ENCODE data around the gene TTC19. TPM values are rescaled to one million over a fixed set of nuclear protein-coding genes. Genes with fewer than 3 reads are reported as not detected.

The TTC19 gene
- total RNA-seq, 1 experiment from 2014 or later = 53.5 TPM

- ChIA-PET POLR2A (ENCODE audit: unreplicated experiment) (interaction anchor here (0.5 kb wide), 1 partner anchor 289 kb away, joined by 4 read pairs; no protein-coding TSS in a partner anchor), CTCF (no interaction called here)
- no TSS peak for BruUV-seq (replicated peaks)
- Histone ChIP-seq H3K9me3 (ENCODE audit: insufficient read depth, low read depth) (no peaks in the 10 kb centered on the region), H3K79me2 (ENCODE audit: low read depth) (no peaks in the 10 kb centered on the region), H3K27ac (0 out of 2 replicates have a peak overlapping the region, but pooled peaks have one; percentile 16), H3K27me3 (ENCODE audit: insufficient read depth, low read depth) (no peaks in the 10 kb centered on the region), H2AFZ (no peak overlapping the region), H3K4me2 (no peak overlapping the region), H3K9me2 (ENCODE audit: insufficient read depth) (no peaks in the 10 kb centered on the region), H3K36me3 (ENCODE audit: low read depth) (peaks cover 9% of the 10 kb centered on the region; the same call in 1 of the 2 replicates), H3K4me3 (no peak overlapping the region), H3F3A (ENCODE audit: insufficient read depth, low read depth) (peaks cover 14% of the 10 kb centered on the region; the same call in 1 of the 2 replicates), H4K20me1 (ENCODE audit: insufficient read depth) (no peaks in the 10 kb centered on the region), H3K4me1 (replicated peaks; ENCODE audit: insufficient read depth) (no peaks in the 10 kb centered on the region)
- DNase-seq = no peak
- TF ChIP-seq EZH2 (IDR thresholded peaks at IDR 0.05; ENCODE audit: low read depth) = no peak
- no peak for TF ChIP-seq CTCF (conservative IDR thresholded peaks at IDR 0.05)
- intact Hi-C loops (cut with micrococcal nuclease; ENCODE audit: unreplicated experiment) = no loop called here
Measured at GRCh38 chr17:16037636-16038035, 38.0 kb downstream of the TTC19 start.

- Histone ChIP-seq H3F3A (ENCODE audit: insufficient read depth, low read depth) (peaks cover 12% of the 10 kb centered on the region; the same call in 1 of the 2 replicates), H3K36me3 (ENCODE audit: low read depth) (peaks cover 2% of the 10 kb centered on the region; the same call in 1 of the 2 replicates), H3K9me2 (ENCODE audit: insufficient read depth) (no peaks in the 10 kb centered on the region), H3K9me3 (ENCODE audit: insufficient read depth, low read depth) (no peaks in the 10 kb centered on the region), H3K27me3 (ENCODE audit: insufficient read depth, low read depth) (no peaks in the 10 kb centered on the region), H3K79me2 (ENCODE audit: low read depth) (no peaks in the 10 kb centered on the region), H3K4me2 (no peak overlapping the region), H3K4me3 (no peak overlapping the region), H2AFZ (no peak overlapping the region), H4K20me1 (ENCODE audit: insufficient read depth) (no peaks in the 10 kb centered on the region), H3K4me1 (replicated peaks; ENCODE audit: insufficient read depth) (no peaks in the 10 kb centered on the region), H3K27ac (no peak overlapping the region)
- no peak for DNase-seq
- CTCF ChIA-PET = interaction anchor here (0.6 kb wide), 1 partner anchor 83 kb away, joined by 5 read pairs; no protein-coding TSS in a partner anchor
- POLR2A ChIA-PET (ENCODE audit: unreplicated experiment) = no interaction called here
- BruUV-seq (replicated peaks) = no TSS peak
- intact Hi-C loops (cut with micrococcal nuclease; ENCODE audit: unreplicated experiment) = no loop called here
- TF ChIP-seq CTCF (conservative IDR thresholded peaks at IDR 0.05) = no peak
- no peak for TF ChIP-seq EZH2 (IDR thresholded peaks at IDR 0.05; ENCODE audit: low read depth)
Measured at GRCh38 chr17:16040710-16041251, 41.2 kb downstream of the TTC19 start.

GRCh38 chr17:16044487-16044886 is 44.9 kb downstream of the TTC19 start:
- H3K4me3 ChIP-seq = no peak overlapping the region
- no peak for DNase-seq
- ChIA-PET POLR2A (ENCODE audit: unreplicated experiment) (no interaction called here), CTCF (no interaction called here)
- no peak overlapping the region for H3K4me2 ChIP-seq
- intact Hi-C loops (cut with micrococcal nuclease; ENCODE audit: unreplicated experiment) = no loop called here
- no peaks in the 10 kb centered on the region for H3K27me3 ChIP-seq (ENCODE audit: insufficient read depth, low read depth)
- H3K9me2 ChIP-seq (ENCODE audit: insufficient read depth) = no peaks in the 10 kb centered on the region
- peaks cover 5% of the 10 kb centered on the region; the same call in 1 of the 2 replicates for H3K36me3 ChIP-seq (ENCODE audit: low read depth)
- TF ChIP-seq CTCF (conservative IDR thresholded peaks at IDR 0.05) = no peak
- no TSS peak for BruUV-seq (replicated peaks)
- peaks cover 3% of the 10 kb centered on the region; the same call in 1 of the 2 replicates for H3F3A ChIP-seq (ENCODE audit: insufficient read depth, low read depth)
- H3K79me2 ChIP-seq (ENCODE audit: low read depth) = no peaks in the 10 kb centered on the region
- H3K4me1 ChIP-seq (replicated peaks; ENCODE audit: insufficient read depth) = no peaks in the 10 kb centered on the region
- H3K27ac ChIP-seq = no peak overlapping the region
- H4K20me1 ChIP-seq (ENCODE audit: insufficient read depth) = no peaks in the 10 kb centered on the region
- H2AFZ ChIP-seq = no peak overlapping the region
- no peaks in the 10 kb centered on the region for H3K9me3 ChIP-seq (ENCODE audit: insufficient read depth, low read depth)
